HG03571 (cell line): ENCODE results near the gene HBA1.
"Not testable (repeated sequence)": the region's sequence is repeated elsewhere in the genome, so short reads cannot be mapped to it uniquely, and the experiment has no call there.

Experiments
- ATAC-seq: cut with Tn5 transposase; IDR thresholded peaks from one replicate; pipeline ENCODE4 v1.9.1; 2021; ENCODE audit not compliant: unreplicated experiment

Gene HBA1

DNA sequence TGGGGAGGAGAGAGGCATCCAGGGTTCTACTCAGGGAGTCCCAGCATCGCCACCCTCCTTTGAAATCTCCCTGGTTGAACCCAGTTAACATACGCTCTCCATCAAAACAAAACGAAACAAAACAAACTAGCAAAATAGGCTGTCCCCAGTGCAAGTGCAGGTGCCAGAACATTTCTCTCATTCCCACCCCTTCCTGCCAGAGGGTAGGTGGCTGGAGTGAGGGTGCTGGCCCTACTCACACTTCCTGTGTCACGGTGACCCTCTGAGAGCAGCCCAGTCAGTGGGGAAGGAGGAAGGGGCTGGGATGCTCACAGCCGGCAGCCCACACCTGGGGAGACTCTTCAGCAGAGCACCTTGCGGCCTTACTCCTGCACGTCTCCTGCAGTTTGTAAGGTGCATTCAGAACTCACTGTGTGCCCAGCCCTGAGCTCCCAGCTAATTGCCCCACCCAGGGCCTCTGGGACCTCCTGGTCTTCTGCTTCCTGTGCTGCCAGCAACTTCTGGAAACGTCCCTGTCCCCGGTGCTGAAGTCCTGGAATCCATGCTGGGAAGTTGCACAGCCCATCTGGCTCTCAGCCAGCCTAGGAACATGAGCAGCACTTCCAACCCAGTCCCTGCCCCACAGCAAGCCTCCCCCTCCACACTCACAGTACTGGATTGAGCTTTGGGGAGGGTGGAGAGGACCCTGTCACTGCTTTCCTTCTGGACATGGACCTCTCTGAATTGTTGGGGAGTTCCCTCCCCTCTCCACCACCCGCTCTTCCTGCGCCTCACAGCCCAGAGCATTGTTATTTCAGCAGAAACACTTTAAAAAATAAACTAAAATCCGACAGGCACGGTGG lies 2.3 kb upstream of the HBA1 start:
- ATAC-seq: not testable (repeated sequence)

DNA sequence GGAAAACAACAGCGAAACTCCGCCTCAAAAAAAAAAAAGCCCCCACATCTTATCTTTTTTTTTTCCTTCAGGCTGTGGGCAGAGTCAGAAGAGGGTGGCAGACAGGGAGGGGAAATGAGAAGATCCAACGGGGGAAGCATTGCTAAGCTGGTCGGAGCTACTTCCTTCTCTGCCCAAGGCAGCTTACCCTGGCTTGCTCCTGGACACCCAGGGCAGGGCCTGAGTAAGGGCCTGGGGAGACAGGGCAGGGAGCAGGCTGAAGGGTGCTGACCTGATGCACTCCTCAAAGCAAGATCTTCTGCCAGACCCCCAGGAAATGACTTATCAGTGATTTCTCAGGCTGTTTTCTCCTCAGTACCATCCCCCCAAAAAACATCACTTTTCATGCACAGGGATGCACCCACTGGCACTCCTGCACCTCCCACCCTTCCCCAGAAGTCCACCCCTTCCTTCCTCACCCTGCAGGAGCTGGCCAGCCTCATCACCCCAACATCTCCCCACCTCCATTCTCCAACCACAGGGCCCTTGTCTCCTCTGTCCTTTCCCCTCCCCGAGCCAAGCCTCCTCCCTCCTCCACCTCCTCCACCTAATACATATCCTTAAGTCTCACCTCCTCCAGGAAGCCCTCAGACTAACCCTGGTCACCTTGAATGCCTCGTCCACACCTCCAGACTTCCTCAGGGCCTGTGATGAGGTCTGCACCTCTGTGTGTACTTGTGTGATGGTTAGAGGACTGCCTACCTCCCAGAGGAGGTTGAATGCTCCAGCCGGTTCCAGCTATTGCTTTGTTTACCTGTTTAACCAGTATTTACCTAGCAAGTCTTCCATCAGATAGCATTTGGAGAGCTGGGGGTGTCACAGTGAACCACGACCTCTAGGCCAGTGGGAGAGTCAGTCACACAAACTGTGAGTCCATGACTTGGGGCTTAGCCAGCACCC lies 1.2 kb upstream of the HBA1 start:
- no peak for ATAC-seq

DNA sequence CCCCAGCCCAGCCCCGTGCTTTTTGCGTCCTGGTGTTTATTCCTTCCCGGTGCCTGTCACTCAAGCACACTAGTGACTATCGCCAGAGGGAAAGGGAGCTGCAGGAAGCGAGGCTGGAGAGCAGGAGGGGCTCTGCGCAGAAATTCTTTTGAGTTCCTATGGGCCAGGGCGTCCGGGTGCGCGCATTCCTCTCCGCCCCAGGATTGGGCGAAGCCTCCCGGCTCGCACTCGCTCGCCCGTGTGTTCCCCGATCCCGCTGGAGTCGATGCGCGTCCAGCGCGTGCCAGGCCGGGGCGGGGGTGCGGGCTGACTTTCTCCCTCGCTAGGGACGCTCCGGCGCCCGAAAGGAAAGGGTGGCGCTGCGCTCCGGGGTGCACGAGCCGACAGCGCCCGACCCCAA lies 474 bp upstream of the HBA1 start:
- ATAC-seq: not testable (repeated sequence)

DNA sequence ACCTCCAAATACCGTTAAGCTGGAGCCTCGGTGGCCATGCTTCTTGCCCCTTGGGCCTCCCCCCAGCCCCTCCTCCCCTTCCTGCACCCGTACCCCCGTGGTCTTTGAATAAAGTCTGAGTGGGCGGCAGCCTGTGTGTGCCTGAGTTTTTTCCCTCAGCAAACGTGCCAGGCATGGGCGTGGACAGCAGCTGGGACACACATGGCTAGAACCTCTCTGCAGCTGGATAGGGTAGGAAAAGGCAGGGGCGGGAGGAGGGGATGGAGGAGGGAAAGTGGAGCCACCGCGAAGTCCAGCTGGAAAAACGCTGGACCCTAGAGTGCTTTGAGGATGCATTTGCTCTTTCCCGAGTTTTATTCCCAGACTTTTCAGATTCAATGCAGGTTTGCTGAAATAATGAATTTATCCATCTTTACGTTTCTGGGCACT lies 928 bp downstream of the HBA1 start:
- ATAC-seq: no peak

DNA sequence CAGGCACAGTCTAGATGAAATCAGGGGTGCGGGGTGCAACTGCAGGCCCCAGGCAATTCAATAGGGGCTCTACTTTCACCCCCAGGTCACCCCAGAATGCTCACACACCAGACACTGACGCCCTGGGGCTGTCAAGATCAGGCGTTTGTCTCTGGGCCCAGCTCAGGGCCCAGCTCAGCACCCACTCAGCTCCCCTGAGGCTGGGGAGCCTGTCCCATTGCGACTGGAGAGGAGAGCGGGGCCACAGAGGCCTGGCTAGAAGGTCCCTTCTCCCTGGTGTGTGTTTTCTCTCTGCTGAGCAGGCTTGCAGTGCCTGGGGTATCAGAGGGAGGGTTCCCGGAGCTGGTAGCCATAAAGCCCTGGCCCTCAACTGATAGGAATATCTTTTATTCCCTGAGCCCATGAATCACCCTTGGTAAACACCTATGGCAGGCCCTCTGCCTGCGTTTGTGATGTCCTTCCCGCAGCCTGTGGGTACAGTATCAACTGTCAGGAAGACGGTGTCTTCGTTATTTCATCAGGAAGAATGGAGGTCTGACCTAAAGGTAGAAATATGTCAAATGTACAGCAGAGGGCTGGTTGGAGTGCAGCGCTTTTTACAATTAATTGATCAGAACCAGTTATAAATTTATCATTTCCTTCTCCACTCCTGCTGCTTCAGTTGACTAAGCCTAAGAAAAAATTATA lies 1.6 kb downstream of the HBA1 start:
- no peak for ATAC-seq

DNA sequence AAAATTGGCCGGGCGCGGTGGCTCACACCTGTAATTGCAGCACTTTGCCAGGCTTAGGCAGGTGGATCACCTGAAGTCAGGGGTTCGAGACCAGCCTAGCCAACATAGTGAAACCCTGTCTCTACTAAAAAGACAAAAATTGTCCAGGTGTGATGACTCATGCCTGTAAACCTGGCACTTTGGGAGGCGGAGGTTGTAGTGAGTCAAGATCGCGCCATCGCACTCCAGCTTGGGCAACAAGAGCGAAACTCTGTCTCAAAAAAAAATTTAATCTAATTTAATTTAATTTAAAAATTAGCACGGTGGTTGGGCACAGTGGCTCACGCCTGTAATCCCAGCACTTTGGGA lies 2.2 kb downstream of the HBA1 start:
- ATAC-seq: no peak

DNA sequence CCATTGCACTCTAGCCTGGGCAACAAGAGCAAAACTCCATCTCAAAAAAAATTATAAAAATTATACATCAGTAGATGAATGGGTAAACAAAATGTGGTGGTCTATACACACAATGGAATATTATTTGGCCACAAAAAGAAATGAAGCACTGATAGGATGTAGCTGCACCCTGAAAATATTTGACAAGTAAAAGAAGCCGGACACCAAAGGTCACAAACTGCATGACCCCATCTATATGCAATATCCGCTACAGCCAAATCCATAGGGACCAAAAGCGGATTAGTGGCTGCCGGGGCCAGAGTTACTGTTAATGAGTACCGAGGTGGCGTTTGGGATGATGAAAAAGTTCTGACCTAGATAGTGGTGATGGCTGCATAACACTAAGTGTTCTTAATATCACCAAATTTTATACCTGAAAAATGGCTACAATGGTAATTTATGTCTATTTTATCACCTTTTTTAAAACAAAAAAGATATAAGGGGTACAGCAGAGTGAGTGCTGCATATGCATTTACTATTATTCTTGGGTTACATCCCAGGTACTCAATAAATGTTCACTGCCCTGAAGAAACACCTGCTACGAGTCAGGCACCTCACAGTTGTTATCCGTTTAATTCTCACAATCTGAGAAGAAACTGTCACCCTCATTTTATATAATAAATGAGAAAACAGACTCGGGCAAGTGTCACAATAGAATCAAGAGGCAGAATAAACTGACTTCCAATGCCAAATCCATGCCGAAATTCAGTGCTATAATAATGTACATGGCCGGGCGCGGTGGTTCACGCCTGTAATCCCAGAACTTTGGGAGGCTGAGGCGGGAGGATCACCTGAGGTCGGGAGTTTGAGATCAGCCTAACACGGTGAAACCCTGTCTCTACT lies 3.0 kb downstream of the HBA1 start:
- no peak for ATAC-seq

DNA sequence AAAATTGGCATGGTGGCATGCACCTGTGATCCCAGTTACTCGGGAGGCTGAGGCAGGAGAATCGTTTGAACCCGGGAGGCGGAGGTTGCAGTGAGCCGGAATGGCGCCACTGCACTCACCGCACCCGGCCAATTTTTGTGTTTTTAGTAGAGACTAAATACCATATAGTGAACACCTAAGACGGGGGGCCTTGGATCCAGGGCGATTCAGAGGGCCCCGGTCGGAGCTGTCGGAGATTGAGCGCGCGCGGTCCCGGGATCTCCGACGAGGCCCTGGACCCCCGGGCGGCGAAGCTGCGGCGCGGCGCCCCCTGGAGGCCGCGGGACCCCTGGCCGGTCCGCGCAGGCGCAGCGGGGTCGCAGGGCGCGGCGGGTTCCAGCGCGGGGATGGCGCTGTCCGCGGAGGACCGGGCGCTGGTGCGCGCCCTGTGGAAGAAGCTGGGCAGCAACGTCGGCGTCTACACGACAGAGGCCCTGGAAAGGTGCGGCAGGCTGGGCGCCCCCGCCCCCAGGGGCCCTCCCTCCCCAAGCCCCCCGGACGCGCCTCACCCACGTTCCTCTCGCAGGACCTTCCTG lies 3.7 kb downstream of the HBA1 start, which contains the start of gene HBQ1:
HBQ1 (plus strand) TSS at position 359 of the 575 bp plus-strand sequence; CDS start at position 387, 28 bp downstream.
- no peak for ATAC-seq

DNA sequence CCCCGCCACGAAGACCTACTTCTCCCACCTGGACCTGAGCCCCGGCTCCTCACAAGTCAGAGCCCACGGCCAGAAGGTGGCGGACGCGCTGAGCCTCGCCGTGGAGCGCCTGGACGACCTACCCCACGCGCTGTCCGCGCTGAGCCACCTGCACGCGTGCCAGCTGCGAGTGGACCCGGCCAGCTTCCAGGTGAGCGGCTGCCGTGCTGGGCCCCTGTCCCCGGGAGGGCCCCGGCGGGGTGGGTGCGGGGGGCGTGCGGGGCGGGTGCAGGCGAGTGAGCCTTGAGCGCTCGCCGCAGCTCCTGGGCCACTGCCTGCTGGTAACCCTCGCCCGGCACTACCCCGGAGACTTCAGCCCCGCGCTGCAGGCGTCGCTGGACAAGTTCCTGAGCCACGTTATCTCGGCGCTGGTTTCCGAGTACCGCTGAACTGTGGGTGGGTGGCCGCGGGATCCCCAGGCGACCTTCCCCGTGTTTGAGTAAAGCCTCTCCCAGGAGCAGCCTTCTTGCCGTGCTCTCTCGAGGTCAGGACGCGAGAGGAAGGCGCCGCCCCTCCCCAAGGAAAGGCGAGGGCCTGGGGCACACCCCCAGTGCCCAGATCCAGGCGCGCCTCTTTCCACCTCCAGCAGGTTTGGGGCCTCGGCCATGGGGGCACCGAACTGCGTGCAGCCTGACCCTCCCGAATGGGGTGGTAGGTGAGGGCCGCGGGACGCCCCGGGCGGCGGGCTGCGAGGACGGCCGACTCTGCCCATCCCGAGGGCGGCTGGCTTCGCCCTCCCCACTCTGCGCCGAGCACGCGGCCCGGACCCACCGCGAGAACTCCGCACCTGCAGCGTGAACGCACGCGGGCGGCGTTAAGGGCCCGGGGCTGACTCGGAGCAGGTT lies 4.4 kb downstream of the HBA1 start:
- ATAC-seq: peak; percentile 62

DNA sequence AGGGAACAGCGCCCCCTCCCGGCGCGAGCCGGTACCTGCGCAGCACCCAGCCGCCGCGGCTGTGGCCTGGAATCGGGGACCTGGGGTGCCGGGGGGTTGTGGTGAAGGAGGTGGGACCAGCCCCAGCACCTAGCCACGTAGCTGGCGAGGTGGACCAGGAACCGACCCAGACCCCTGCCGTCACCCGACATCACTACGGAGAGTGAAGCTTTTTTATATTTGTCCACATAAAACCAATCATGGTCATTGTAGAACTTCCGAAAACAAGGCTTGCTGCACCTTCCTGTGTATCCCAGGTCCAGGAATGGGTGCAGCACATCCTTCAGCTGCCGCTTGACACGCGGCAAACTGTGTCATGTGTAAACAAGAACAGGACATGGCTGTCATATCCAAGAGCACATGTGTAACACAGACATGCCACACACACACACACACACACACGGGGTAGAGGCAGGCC lies 5.1 kb downstream of the HBA1 start:
- no peak for ATAC-seq

DNA sequence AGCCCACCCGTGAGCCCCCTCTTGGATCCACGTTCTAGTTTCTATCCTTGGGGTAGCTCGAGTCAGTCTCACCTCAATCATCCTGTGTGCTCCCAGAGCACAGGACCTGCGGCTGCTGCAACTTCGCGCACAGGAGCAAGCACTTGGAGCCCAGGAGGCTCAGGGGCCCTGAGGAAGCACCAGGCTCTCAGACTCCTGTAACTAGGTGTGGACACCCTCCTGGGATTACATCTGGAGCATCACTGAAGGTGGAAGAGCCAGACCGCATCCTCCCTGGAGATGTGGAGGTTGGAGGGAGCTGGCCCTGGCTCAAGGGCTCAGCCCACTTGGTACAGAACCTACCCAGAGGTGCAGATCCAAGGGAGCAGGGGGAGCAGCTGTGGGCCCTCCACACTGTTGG lies 6.5 kb downstream of the HBA1 start:
- ATAC-seq: no peak

DNA sequence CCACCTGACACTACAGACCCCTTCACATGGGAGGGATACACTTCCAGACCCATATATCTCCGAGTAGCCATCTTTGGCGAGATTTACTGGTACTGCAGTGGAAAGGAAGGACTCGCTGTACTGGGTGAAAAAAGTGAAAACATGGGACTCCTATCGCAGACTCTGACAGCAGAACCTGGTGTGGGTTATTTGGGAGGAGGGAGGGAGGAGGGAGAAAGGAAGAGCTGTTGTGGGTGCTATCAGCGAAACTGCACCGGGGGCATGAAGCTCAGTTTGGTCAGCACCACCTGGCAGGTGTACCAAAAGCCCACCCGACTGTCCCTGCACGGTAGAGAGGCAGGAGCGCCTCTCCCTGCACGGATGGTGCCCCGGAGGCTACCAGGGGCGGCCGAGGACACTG lies 8.7 kb downstream of the HBA1 start:
- no peak for ATAC-seq

DNA sequence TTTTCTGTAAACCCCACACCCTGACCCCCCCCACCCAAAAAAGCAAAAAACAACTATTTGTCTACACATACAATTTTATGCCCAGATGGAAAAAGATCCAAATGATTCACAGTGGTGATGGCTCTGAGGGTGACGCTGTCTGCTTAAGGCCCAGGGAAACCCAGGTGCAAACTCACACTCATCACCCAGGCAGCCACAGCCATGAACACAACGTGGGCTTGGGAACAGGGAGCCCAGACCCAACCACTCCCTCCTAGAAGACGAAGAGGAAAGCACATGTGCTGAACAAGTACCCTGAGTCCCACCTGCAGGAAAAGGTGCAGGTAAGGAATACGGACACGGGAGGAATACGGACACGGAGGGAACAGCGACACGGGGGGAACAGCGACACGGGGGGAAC lies 9.2 kb downstream of the HBA1 start:
- no peak for ATAC-seq

DNA sequence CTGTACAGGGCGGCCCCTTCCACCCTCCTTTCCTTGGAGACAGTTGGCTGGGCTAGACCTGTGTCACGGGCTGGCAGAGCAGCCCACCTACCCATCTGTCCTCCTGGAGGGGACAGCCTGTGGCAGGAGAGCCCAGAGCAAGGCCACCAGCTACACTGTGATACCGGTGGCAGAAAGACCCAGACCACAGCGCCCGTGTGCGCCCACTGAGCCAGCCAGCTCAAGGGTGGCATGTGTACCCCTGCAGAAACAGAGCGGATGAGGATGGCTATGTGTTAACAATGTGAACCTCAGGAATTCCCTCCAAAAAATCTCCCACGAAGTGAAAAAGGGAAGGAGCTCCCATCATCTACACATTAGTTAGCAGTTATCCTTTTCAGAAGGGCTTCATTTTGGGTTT lies 10.8 kb downstream of the HBA1 start:
- ATAC-seq: no peak

DNA sequence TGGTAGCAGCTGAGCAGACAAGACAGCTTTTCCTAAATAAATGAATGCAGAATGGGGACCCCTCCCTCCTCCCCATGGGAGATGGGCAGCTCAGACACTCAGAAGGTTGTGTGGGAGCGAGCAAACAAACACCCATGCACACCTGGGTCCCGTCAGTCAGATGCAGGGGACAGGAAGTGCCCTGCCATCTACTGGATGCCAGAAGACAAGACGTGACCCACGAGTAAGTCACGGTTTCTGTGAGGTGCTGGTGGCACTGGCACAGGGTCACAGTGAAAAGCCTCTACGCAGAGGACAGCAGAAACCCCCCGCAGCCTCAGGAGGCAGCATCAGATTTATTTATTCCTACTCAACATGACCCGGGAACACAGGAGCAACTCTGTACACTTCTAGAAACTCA lies 12.2 kb downstream of the HBA1 start:
- ATAC-seq: no peak

DNA sequence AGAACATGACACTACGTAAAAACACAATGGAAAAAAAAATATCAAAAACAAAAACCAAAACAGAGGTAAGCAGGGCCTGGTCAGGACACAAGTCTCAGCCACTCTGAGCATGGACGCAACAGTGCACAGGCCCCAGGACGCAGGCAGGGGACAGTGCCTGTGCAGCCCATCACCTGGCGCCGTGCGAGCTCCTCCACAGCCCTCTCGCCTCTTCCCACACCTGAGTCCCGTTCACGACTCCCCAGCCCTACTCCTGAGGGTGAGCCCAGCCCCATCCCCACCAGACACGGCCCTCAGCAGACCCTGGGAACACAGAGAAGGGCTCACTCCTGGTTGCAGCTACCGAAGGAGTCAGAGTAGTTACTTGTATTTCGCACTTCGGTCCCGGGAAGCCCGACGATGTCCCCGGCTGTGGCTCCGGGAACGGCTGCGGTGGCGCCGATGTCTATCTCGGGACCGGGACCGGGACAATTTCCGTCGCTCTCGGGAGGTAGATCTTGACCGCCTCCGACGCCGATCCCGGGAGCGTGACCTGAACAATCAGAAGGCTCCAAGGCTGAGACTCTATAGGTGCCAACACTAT lies 13.2 kb downstream of the HBA1 start:
- ATAC-seq: no peak

DNA sequence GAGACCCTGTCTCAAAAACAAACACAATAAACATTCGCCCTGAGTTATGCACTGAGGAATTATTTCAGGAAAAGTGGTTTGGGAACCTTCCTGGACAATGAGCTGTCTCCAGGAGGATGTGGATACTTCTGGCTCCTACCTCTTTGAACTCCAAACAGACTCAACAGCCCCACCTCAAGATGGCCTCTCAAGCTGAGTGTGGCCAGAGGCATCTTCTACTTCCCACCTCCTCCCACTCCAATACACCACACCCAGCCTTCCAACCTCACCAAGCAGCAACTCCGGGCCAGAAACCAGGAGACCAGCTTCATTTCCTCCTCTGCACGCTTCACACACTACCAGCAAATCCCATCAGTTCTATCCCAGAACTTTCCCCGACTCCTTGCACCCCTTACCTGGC lies 15.4 kb downstream of the HBA1 start:
- no peak for ATAC-seq

DNA sequence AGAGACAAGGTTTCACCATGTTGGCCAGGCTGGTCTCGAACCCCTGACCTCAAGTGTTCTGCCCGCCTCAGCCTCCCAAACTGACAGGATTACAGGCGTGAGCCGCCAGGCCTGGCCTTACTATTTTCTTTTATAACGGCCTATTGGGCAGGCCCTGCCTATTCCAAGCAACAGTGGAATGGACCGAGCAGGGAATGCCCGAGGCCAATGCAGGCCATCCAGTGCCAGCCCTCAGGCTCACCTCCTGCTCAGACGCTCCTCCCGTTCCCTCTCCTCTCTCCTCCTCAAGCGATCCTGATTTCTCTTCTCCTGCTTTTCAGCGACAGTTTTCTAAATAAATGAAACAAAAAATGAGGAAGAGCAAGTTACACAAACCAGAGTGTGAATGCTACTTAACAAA lies 16.2 kb downstream of the HBA1 start:
- ATAC-seq: no peak

DNA sequence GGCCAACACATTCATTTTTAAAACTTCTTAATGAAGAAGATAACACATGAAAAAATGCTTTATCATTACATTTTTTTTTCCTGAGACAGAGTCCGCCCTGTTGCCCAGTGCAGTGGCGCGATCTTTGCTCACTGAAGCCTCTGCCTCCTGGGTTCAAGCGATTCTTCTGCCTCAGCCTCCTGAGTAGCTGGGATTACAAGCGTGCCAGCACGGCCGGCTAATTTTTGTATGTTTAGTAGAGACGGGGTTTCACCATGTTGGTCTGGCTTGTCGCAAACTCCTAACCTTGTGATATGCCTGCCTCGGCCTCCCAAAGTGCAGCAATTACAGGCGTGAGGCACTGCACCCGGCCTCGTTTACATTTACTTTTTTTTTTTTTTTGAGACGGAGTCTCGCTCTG lies 17.0 kb downstream of the HBA1 start:
- no peak for ATAC-seq
